Esophagus muscularis mucosa (tissue), 4 donors: ENCODE data around the gene TMEM33.

ENCODE experiments used
- EP300 ChIP-seq: sonication (generic); formaldehyde crosslinking; IDR thresholded peaks from one replicate; pipeline ENCODE4 v1.6.1; 2017; ENCODE audit warnings: antibody characterized with exemption
- POLR2A ChIP-seq: fragments of 450-650 bp; IDR thresholded peaks from one replicate; pipeline ENCODE4 v1.6.1; 2017; ENCODE audit warnings: antibody characterized with exemption, moderate library complexity, mild to moderate bottlenecking, low read depth
- TF ChIP-seq, protein P1 (sequence below), 3 experiments: fragments of 200-600 bp in 2 of 3; fragments of 450-650 bp in 1 of 3; sonication (generic) in 2 of 3; IDR thresholded peaks; one replicate each; pipeline ENCODE4 v1.5.1; 2017 to 2019; ENCODE audit warnings: antibody characterized with exemption in 3 of 3, mild to moderate bottlenecking in 2 of 3, moderate library complexity in 1 of 3

DNA sequence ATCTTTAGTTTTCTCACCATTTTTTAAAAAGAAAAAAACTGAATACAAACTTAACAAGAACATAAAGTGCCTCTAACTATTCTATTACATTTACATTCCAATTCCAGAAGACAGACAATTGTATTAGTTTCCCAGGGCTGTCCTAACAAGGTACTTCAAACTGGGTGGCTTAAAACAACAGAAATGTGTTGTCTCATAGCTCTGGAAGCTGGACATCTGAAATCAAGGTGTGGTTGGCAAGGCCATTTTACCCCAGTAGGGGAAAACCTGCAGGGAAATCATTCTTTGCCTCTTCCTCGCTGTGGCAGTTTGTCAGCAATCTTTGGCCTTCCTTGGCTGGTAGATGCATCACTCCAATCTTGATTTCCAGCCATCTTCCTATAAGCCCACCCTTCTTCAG, 37.5 kb upstream of the TMEM33 start:
- TF ChIP-seq, protein P1, sequence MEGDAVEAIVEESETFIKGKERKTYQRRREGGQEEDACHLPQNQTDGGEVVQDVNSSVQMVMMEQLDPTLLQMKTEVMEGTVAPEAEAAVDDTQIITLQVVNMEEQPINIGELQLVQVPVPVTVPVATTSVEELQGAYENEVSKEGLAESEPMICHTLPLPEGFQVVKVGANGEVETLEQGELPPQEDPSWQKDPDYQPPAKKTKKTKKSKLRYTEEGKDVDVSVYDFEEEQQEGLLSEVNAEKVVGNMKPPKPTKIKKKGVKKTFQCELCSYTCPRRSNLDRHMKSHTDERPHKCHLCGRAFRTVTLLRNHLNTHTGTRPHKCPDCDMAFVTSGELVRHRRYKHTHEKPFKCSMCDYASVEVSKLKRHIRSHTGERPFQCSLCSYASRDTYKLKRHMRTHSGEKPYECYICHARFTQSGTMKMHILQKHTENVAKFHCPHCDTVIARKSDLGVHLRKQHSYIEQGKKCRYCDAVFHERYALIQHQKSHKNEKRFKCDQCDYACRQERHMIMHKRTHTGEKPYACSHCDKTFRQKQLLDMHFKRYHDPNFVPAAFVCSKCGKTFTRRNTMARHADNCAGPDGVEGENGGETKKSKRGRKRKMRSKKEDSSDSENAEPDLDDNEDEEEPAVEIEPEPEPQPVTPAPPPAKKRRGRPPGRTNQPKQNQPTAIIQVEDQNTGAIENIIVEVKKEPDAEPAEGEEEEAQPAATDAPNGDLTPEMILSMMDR (IDR thresholded peaks at IDR 0.05), result no peak
- TF ChIP-seq EP300, result no peak
- TF ChIP-seq POLR2A, result no peak
